ENCODE data around the gene PLEKHG3.

DNA sequence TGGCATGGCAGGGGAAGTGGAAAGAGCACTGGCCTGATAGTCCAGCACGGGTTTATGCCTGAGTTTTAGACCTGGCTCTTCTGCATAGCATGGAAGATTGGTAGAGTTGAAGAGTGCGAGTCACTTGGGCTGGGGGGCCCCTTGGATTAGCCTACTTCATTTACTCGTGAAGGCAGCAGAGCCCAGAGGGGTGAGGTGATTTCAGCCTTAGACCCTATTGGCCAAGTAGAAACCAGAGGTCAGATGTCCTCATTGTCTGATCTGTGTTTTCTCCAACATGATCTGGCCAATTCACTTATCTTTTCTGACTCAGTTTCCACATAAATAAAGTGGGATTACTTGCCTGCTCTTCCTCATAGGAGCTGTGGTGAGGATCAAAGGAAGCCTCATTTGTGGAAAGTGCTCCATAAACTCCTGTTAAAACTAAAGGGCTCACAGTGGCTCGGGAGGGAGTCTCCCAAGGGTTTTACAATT, 1.9 kb downstream of the PLEKHG3 start:
- TF ChIP-seq, protein P1, sequence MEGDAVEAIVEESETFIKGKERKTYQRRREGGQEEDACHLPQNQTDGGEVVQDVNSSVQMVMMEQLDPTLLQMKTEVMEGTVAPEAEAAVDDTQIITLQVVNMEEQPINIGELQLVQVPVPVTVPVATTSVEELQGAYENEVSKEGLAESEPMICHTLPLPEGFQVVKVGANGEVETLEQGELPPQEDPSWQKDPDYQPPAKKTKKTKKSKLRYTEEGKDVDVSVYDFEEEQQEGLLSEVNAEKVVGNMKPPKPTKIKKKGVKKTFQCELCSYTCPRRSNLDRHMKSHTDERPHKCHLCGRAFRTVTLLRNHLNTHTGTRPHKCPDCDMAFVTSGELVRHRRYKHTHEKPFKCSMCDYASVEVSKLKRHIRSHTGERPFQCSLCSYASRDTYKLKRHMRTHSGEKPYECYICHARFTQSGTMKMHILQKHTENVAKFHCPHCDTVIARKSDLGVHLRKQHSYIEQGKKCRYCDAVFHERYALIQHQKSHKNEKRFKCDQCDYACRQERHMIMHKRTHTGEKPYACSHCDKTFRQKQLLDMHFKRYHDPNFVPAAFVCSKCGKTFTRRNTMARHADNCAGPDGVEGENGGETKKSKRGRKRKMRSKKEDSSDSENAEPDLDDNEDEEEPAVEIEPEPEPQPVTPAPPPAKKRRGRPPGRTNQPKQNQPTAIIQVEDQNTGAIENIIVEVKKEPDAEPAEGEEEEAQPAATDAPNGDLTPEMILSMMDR (IDR thresholded peaks at IDR 0.05), result no peak
- TF ChIP-seq POLR2A (IDR thresholded peaks at IDR 0.05) (no peak), EP300 (IDR thresholded peaks at IDR 0.05) (no peak)
